Endothelial cell (in vitro differentiated cells): ENCODE results near the gene OPN3. TPM values are rescaled to one million over a fixed set of nuclear protein-coding genes. Genes with fewer than 3 reads are reported as not detected.

Source experiments
- DNase-seq: peaks from one replicate; pipeline ENCODE4 v3.0.0; 2021; ENCODE audit warnings: low spot score
- H3K27ac Mint-ChIP-seq: one replicate; pipeline ENCODE4 v1.8.0; 2021; ENCODE audit warnings: mixed read lengths, inconsistent platforms; ENCODE audit not compliant: unreplicated experiment
- H3K27me3 Mint-ChIP-seq: one replicate; pipeline ENCODE4 v1.8.0; 2021; ENCODE audit warnings: mild to moderate bottlenecking, moderate library complexity, mixed read lengths, inconsistent platforms; ENCODE audit not compliant: unreplicated experiment
- H3K36me3 Mint-ChIP-seq: one replicate; pipeline ENCODE4 v1.8.0; 2021; ENCODE audit warnings: mild to moderate bottlenecking, low read depth, mixed read lengths, inconsistent platforms; ENCODE audit not compliant: unreplicated experiment
- H3K4me1 Mint-ChIP-seq: one replicate; pipeline ENCODE4 v1.8.0; 2021; ENCODE audit warnings: mild to moderate bottlenecking, mixed read lengths, inconsistent platforms; ENCODE audit not compliant: unreplicated experiment
- H3K4me3 Mint-ChIP-seq: one replicate; pipeline ENCODE4 v1.8.0; 2021; ENCODE audit warnings: mild to moderate bottlenecking, mixed read lengths, inconsistent platforms; ENCODE audit not compliant: unreplicated experiment
- H3K9me3 Mint-ChIP-seq: one replicate; pipeline ENCODE4 v1.8.0; 2021; ENCODE audit warnings: mixed read lengths, inconsistent platforms; ENCODE audit not compliant: unreplicated experiment
- CTCF ChIP-seq: fragments of 200-600 bp; sonication (generic); IDR thresholded peaks from one replicate; pipeline ENCODE4 v1.5.0; 2021; ENCODE audit warnings: antibody characterized with exemption; ENCODE audit not compliant: unreplicated experiment
- total RNA-seq: library from RNA; stranded (reverse); fragmentation: NEBNext Ultra II Directional; extraction: Animal tissue kit (Norgen Biotek cat#: 25700); gene quantifications from one replicate; pipeline ENCODE4 v1.2.1, GENCODE V29; 2021; ENCODE audit not compliant: unreplicated experiment

The OPN3 gene
- total RNA-seq, 1 donor from 2014 or later = 19.7 TPM

- no peaks in the 10 kb centered on the region for H3K36me3 Mint-ChIP-seq
- no peak overlapping the region for H3K4me3 Mint-ChIP-seq
- no peaks in the 10 kb centered on the region for H3K27me3 Mint-ChIP-seq
- TF ChIP-seq CTCF = no peak
- H3K4me1 Mint-ChIP-seq = peaks cover 12% of the 10 kb centered on the region
- no peak overlapping the region for H3K27ac Mint-ChIP-seq
- no peaks in the 10 kb centered on the region for H3K9me3 Mint-ChIP-seq
- no peak for DNase-seq
Measured at GRCh38 chr1:241611736-241612135, 28.4 kb downstream of the OPN3 start.

GRCh38 chr1:241611063-241611462, 29.1 kb downstream of the OPN3 start:
- peak; percentile 86 for TF ChIP-seq CTCF
- DNase-seq = no peak
- no peak overlapping the region for H3K27ac Mint-ChIP-seq
- H3K4me1 Mint-ChIP-seq = peaks cover 12% of the 10 kb centered on the region
- H3K4me3 Mint-ChIP-seq = no peak overlapping the region
- no peaks in the 10 kb centered on the region for H3K9me3 Mint-ChIP-seq
- H3K27me3 Mint-ChIP-seq = no peaks in the 10 kb centered on the region
- no peaks in the 10 kb centered on the region for H3K36me3 Mint-ChIP-seq

GRCh38 chr1:241610056-241610815, 29.9 kb downstream of the OPN3 start:
- Mint-ChIP-seq H3K4me3 (no peak overlapping the region), H3K36me3 (no peaks in the 10 kb centered on the region), H3K9me3 (no peaks in the 10 kb centered on the region), H3K27me3 (no peaks in the 10 kb centered on the region), H3K27ac (no peak overlapping the region), H3K4me1 (peaks cover 12% of the 10 kb centered on the region)
- no peak for TF ChIP-seq CTCF
- DNase-seq = peak; percentile 22

- peaks cover 12% of the 10 kb centered on the region for H3K4me1 Mint-ChIP-seq
- H3K4me3 Mint-ChIP-seq = no peak overlapping the region
- DNase-seq = no peak
- H3K27me3 Mint-ChIP-seq = no peaks in the 10 kb centered on the region
- no peak overlapping the region for H3K27ac Mint-ChIP-seq
- H3K36me3 Mint-ChIP-seq = no peaks in the 10 kb centered on the region
- no peak for TF ChIP-seq CTCF
- no peaks in the 10 kb centered on the region for H3K9me3 Mint-ChIP-seq
Measured at GRCh38 chr1:241608379-241609033, 31.7 kb downstream of the OPN3 start.

GRCh38 chr1:241607497-241607896, 32.7 kb downstream of the OPN3 start:
- Mint-ChIP-seq H3K4me3 (no peak overlapping the region), H3K36me3 (no peaks in the 10 kb centered on the region), H3K27me3 (no peaks in the 10 kb centered on the region), H3K27ac (no peak overlapping the region), H3K4me1 (peaks cover 7% of the 10 kb centered on the region), H3K9me3 (no peaks in the 10 kb centered on the region)
- TF ChIP-seq CTCF = no peak
- DNase-seq = no peak
